Glutamatergic neuron (in vitro differentiated cells): ENCODE data around the gene DUSP6. TPM values are rescaled to one million over a fixed set of nuclear protein-coding genes. Genes with fewer than 3 reads are reported as not detected.

ENCODE experiments used
- DNase-seq: peaks from one replicate; pipeline ENCODE4 v3.0.0; 2022
- H3K27ac Mint-ChIP-seq: one replicate; pipeline ENCODE4 v1.8.0; 2020; ENCODE audit warnings: mild to moderate bottlenecking, mixed read lengths, inconsistent platforms; ENCODE audit not compliant: unreplicated experiment
- H3K27me3 Mint-ChIP-seq: one replicate; pipeline ENCODE4 v1.8.0; 2020; ENCODE audit warnings: mild to moderate bottlenecking, moderate library complexity, mixed read lengths, inconsistent platforms; ENCODE audit not compliant: unreplicated experiment
- H3K36me3 Mint-ChIP-seq: one replicate; pipeline ENCODE4 v1.8.0; 2020; ENCODE audit warnings: mild to moderate bottlenecking, mixed read lengths, inconsistent platforms; ENCODE audit not compliant: unreplicated experiment
- H3K4me1 Mint-ChIP-seq: one replicate; pipeline ENCODE4 v1.8.0; 2020; ENCODE audit warnings: mild to moderate bottlenecking, low read depth, mixed read lengths, inconsistent platforms; ENCODE audit not compliant: unreplicated experiment
- H3K4me3 Mint-ChIP-seq: one replicate; pipeline ENCODE4 v1.8.0; 2020; ENCODE audit warnings: mild to moderate bottlenecking, mixed read lengths, inconsistent platforms; ENCODE audit not compliant: unreplicated experiment
- H3K9me3 Mint-ChIP-seq: one replicate; pipeline ENCODE4 v1.8.0; 2020; ENCODE audit warnings: mild to moderate bottlenecking, moderate library complexity, mixed read lengths, inconsistent platforms; ENCODE audit not compliant: unreplicated experiment
- total RNA-seq: library from RNA; stranded (reverse); fragmentation: NEBNext Ultra II Directional; extraction: Animal tissue kit (Norgen Biotek cat#: 25700); gene quantifications from one replicate; pipeline ENCODE4 v1.2.1, GENCODE V29; 2021; ENCODE audit not compliant: unreplicated experiment
- TF ChIP-seq, protein P1 (sequence below): fragments of 200-600 bp; sonication (generic); IDR thresholded peaks from one replicate; pipeline ENCODE4 v1.5.0; 2021; ENCODE audit not compliant: partially characterized antibody, unreplicated experiment

The DUSP6 gene
- total RNA-seq, 1 donor from 2014 or later, result 4.2 TPM

DNA sequence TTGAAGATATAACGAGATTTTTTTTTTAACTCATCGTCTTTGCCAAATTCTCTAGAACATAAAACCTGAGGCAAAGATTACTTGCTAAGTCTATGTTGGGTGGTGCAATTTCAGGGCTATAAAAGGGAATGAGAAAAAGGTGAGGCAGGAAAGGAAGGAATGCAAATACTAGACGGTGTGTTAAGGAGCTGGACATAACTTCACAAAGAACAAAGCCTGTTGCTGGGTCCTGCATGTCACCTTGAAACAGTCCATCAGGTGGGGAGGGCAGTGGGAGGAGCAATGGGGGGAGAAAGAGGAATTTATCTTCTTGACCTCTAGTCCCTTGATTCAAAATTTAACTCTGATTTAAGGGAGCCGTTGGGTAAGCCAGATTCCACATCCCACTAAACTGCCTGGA lies 16.1 kb upstream of the DUSP6 start:
- DNase-seq, result no peak
- Mint-ChIP-seq H3K27ac (no peak overlapping the region), H3K27me3 (no peaks in the 10 kb centered on the region), H3K4me3 (no peak overlapping the region), H3K36me3 (no peaks in the 10 kb centered on the region), H3K4me1 (peaks cover 24% of the 10 kb centered on the region), H3K9me3 (peaks cover 2% of the 10 kb centered on the region)
- TF ChIP-seq, protein P1, sequence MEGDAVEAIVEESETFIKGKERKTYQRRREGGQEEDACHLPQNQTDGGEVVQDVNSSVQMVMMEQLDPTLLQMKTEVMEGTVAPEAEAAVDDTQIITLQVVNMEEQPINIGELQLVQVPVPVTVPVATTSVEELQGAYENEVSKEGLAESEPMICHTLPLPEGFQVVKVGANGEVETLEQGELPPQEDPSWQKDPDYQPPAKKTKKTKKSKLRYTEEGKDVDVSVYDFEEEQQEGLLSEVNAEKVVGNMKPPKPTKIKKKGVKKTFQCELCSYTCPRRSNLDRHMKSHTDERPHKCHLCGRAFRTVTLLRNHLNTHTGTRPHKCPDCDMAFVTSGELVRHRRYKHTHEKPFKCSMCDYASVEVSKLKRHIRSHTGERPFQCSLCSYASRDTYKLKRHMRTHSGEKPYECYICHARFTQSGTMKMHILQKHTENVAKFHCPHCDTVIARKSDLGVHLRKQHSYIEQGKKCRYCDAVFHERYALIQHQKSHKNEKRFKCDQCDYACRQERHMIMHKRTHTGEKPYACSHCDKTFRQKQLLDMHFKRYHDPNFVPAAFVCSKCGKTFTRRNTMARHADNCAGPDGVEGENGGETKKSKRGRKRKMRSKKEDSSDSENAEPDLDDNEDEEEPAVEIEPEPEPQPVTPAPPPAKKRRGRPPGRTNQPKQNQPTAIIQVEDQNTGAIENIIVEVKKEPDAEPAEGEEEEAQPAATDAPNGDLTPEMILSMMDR, result no peak

DNA sequence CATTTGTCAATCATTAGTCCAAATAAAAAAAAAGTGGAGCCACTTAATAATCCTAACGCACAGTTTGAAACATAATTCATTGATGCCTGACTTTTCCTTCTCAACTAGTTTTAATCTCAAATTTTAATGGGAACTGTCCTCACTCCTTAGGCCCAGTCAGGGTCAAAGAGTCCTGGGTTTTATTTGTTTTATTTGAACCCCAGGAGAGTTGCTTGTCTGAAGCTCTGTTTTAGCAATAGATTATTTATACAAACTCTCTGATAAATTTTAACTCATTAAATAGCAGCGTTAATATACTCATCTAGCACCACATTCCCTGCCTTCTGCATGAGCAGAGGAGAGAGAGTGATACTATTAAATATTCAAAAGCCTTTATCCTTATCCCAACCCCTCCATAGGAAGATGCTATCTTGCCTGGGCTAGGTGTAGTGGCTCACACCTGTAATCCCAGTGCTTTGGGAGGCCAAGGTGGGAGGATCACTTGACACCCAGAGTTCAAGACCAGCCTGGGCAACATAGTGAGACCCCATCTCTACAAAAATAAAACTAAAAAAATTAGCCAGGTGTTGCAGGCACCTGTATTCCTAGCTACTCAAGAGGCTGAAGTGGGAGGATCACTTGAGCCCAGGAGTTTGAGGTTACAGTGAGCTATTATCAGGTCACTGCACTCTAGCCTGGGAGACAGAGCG lies 14.5 kb upstream of the DUSP6 start:
- TF ChIP-seq, protein P1, result no peak
- Mint-ChIP-seq H3K4me3 (no peak overlapping the region), H3K27ac (no peak overlapping the region), H3K36me3 (no peaks in the 10 kb centered on the region), H3K9me3 (no peaks in the 10 kb centered on the region), H3K27me3 (no peaks in the 10 kb centered on the region), H3K4me1 (peaks cover 24% of the 10 kb centered on the region)
- no peak for DNase-seq

DNA sequence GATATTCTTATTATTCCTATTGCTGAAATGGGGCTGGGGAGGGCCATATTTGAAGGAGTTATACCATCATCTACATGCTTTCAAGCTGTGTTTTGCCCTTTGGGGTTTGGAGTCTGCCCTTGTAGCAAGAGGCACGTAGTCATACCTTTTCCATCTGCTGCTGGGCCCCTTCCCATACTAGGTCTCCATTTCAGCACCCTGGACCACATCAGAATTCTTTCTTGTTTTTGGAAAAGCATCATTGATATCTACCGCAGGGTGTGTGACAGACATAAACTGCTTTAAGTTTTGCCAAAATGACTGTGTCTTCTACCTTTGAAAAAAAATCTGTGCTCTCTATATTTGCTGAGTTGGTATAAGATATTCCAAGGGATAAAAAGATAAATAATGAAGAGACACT lies 12.3 kb upstream of the DUSP6 start:
- Mint-ChIP-seq H3K4me3 (no peak overlapping the region), H3K27ac (no peak overlapping the region), H3K9me3 (no peaks in the 10 kb centered on the region), H3K4me1 (peaks cover 4% of the 10 kb centered on the region), H3K36me3 (no peaks in the 10 kb centered on the region), H3K27me3 (no peaks in the 10 kb centered on the region)
- DNase-seq, result no peak
- TF ChIP-seq, protein P1, result no peak

DNA sequence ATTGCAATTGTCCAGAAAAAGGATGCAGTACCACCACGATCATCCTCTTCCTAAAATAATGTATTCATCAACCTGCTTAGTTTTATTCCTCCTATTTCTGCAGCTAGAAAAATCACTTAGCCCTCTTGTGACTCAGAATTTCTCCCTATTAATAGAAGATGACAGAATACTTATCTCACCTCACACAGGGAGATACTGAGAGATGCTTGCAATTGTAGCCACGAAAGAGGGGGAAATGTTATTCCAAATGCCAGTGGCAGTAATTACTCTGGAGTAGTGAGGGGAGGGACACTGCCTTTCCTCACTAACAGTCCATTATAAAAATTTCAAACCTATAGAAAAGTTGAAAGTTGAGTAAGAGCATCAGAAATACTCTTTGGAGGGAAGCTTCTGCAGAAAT lies 11.8 kb upstream of the DUSP6 start:
- Mint-ChIP-seq H3K27me3 (no peaks in the 10 kb centered on the region), H3K36me3 (no peaks in the 10 kb centered on the region), H3K4me1 (no peaks in the 10 kb centered on the region), H3K9me3 (no peaks in the 10 kb centered on the region), H3K27ac (no peak overlapping the region), H3K4me3 (no peak overlapping the region)
- DNase-seq, result no peak
- TF ChIP-seq, protein P1, result no peak

DNA sequence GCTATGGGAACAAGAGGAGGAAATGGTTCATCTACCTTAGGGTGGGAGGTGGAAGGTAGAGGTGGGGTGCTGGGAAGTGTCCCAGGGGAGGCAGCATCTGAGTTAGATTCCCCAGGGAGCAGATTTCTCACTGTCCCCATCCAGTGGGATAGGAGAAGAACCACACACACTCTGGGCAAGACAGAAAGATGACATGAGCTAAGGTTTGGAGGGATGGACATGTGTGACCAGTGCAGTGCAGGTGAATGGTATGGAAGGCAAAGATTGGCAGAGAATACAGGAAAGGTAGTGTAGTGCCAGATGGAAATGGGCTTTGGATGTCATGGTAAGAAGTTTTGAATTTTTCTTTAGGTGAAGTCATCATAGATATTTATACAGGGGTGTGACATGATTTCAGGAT lies 11.3 kb upstream of the DUSP6 start:
- Mint-ChIP-seq H3K36me3 (no peaks in the 10 kb centered on the region), H3K27ac (no peak overlapping the region), H3K9me3 (no peaks in the 10 kb centered on the region), H3K4me1 (no peaks in the 10 kb centered on the region), H3K27me3 (no peaks in the 10 kb centered on the region), H3K4me3 (no peak overlapping the region)
- TF ChIP-seq, protein P1, result no peak
- no peak for DNase-seq
